ENCODE measurements around the gene DNAJB11.

The DNAJB11 gene

DNA sequence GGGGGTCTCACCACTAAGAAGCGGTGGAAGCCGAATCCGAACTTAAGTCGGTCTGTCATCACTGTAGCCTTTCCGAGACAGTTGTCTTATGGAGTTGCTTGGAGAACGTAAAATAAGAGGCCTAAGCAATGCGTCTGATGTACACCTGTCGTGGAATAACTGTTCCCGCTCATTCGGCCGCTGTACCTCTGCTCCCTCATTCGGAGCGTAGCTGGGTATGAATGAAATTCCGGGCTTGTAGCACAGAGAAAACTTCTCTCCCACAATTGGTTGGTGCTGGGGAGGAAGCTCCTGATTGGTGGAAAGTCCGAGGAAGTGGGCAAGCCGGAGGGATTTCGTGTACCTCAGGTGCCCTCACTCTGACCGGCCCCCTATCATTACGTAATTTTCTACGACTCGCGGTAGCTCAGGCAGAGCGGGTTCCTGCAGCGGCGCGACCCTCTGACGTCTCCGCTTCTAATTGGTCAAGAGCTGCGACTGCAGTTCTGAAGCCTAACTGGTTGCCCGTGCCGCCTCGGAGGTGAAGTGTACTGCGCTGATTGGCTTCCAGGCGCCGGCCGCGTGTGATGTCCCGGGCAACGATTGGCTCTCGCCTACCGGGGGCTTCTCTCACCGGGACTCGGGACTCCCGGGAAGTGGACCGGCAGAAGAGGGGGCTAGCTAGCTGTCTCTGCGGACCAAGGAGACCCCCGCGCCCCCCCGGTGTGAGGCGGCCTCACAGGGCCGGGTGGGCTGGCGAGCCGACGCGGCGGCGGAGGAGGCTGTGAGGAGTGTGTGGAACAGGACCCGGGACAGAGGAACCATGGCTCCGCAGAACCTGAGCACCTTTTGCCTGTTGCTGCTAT, at the start of gene DNAJB11:
Gene DNAJB11 (plus strand): TSS at position 625 of the 845 bp plus-strand sequence. CDS start 178 bp downstream, at position 803.
- peak; percentile 100 for DNase-seq (ENCODE audit: low spot score)
- peak within 1 kb of the TSS; percentile 89 for H3K27ac ChIP-seq
- TF ChIP-seq, protein P1, sequence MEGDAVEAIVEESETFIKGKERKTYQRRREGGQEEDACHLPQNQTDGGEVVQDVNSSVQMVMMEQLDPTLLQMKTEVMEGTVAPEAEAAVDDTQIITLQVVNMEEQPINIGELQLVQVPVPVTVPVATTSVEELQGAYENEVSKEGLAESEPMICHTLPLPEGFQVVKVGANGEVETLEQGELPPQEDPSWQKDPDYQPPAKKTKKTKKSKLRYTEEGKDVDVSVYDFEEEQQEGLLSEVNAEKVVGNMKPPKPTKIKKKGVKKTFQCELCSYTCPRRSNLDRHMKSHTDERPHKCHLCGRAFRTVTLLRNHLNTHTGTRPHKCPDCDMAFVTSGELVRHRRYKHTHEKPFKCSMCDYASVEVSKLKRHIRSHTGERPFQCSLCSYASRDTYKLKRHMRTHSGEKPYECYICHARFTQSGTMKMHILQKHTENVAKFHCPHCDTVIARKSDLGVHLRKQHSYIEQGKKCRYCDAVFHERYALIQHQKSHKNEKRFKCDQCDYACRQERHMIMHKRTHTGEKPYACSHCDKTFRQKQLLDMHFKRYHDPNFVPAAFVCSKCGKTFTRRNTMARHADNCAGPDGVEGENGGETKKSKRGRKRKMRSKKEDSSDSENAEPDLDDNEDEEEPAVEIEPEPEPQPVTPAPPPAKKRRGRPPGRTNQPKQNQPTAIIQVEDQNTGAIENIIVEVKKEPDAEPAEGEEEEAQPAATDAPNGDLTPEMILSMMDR (IDR thresholded peaks at IDR 0.05): no peak
- peak within 1 kb of the TSS; percentile 81 for H3K4me3 ChIP-seq

- TF ChIP-seq, protein P1 (IDR thresholded peaks at IDR 0.05): no peak
- Histone ChIP-seq H3K4me3 (no peak overlapping the region), H3K27ac (no peak overlapping the region)
- DNase-seq (ENCODE audit: low spot score): no peak
Observed at GRCh38 chr3:186520957-186521842, 49.3 kb upstream of the DNAJB11 start.

DNA sequence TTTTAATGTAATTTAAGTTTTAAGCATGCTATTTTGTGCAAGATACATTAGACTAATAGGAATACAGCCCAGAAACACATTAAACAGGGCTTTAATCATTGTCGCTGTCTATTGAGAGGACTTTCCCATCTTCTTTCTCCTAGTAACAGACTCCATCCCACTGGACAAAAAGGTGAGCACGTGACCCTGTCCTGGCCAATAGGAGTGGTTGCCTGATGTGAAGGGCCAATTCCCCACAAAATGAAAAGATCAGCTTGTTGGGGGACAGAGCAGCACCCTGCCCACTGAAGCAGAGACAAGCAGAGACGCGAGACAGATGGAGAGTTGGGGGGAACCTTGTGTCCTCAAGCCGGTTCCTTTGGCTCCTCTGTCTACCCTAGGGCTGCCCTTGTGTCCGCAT, 47.5 kb upstream of the DNAJB11 start:
- no peak overlapping the region for H3K27ac ChIP-seq
- TF ChIP-seq, protein P1 (IDR thresholded peaks at IDR 0.05): no peak
- no peak overlapping the region for H3K4me3 ChIP-seq
- DNase-seq (ENCODE audit: low spot score): no peak

- no peak overlapping the region for H3K27ac ChIP-seq
- DNase-seq (ENCODE audit: low spot score): no peak
- TF ChIP-seq, protein P1 (IDR thresholded peaks at IDR 0.05): no peak
- H3K4me3 ChIP-seq: no peak overlapping the region
Observed at GRCh38 chr3:186523434-186523833, 47.1 kb upstream of the DNAJB11 start.

GRCh38 chr3:186524616-186525015, 45.9 kb upstream of the DNAJB11 start:
- no peak overlapping the region for H3K27ac ChIP-seq
- DNase-seq (ENCODE audit: low spot score): no peak
- no peak overlapping the region for H3K4me3 ChIP-seq
- TF ChIP-seq, protein P1 (IDR thresholded peaks at IDR 0.05): no peak

GRCh38 chr3:186525369-186526255, 44.9 kb upstream of the DNAJB11 start:
- DNase-seq (ENCODE audit: low spot score): no peak
- TF ChIP-seq, protein P1 (IDR thresholded peaks at IDR 0.05): no peak
- Histone ChIP-seq H3K27ac (no peak overlapping the region), H3K4me3 (no peak overlapping the region)
